ENCODE measurements around the gene TRPM2. TPM values are rescaled to one million over a fixed set of nuclear protein-coding genes. Genes with fewer than 3 reads are reported as not detected.
"Not testable (repeated sequence)": the region's sequence is repeated elsewhere in the genome, so short reads cannot be mapped to it uniquely, and the experiment has no call there.

TRPM2 gene
- total RNA-seq, 2 experiments from 2014 or later, result 1.9 to 2.9 TPM

- H3K27me3 ChIP-seq (ENCODE audit: control insufficient read depth in 1 of 2, insufficient read depth in 2 of 2, low read length in 2 of 2); H3K4me3 ChIP-seq (ENCODE audit: low read length); POLR2A ChIA-PET; H3K27ac ChIP-seq (ENCODE audit: low read depth in 1 of 2, low read length in 2 of 2); H3K9me3 ChIP-seq (ENCODE audit: control insufficient read depth in 1 of 2, insufficient read depth in 1 of 2, low read length in 2 of 2); H3K36me3 Mint-ChIP-seq (ENCODE audit: low read depth); H3K27ac Mint-ChIP-seq; H3K36me3 ChIP-seq (ENCODE audit: insufficient read depth, low read length); ATAC-seq (ENCODE audit: poor library complexity); H3K4me1 ChIP-seq (ENCODE audit: insufficient read depth, low read length); H3K4me1 Mint-ChIP-seq (ENCODE audit: low read depth); H3K4me3 Mint-ChIP-seq; H3K9me3 Mint-ChIP-seq; CTCF ChIA-PET; H3K27me3 Mint-ChIP-seq: not testable (repeated sequence)
- peak; percentile 76 for TF ChIP-seq CTCF (IDR thresholded peaks at IDR 0.05)
- peak in 12 of 14 experiments; percentile 17 to 58 (median 37) for DNase-seq
- intact Hi-C loops (cut with DNase I, micrococcal nuclease), result loop anchor here in 1 of 2 experiments (5.0 kb wide), 1 partner anchor 667 kb away; no protein-coding TSS in a partner anchor
Observed at GRCh38 chr21:44479556-44480199, 126.3 kb downstream of the TRPM2 start.

GRCh38 chr21:44480200-44481053, 127.0 kb downstream of the TRPM2 start:
- Mint-ChIP-seq H3K27me3 (no peaks in the 10 kb centered on the region), H3K4me3 (no peak overlapping the region), H3K4me1 (ENCODE audit: low read depth) (peaks cover 5% of the 10 kb centered on the region), H3K9me3 (no peaks in the 10 kb centered on the region), H3K27ac (no peak overlapping the region), H3K36me3 (ENCODE audit: low read depth) (no peaks in the 10 kb centered on the region)
- Histone ChIP-seq H3K4me3 (ENCODE audit: low read length) (no peak overlapping the region), H3K4me1 (ENCODE audit: insufficient read depth, low read length) (peaks cover 4% of the 10 kb centered on the region), H3K27me3 (ENCODE audit: control insufficient read depth in 1 of 2, insufficient read depth in 2 of 2, low read length in 2 of 2) (no peaks in the 10 kb centered on the region), H3K27ac (ENCODE audit: low read depth in 1 of 2, low read length in 2 of 2) (no peak overlapping the region), H3K9me3 (ENCODE audit: control insufficient read depth in 1 of 2, insufficient read depth in 1 of 2, low read length in 2 of 2) (no peaks in the 10 kb centered on the region), H3K36me3 (ENCODE audit: insufficient read depth, low read length) (no peaks in the 10 kb centered on the region)
- POLR2A ChIA-PET, result no interaction called here
- no peak for TF ChIP-seq CTCF (IDR thresholded peaks at IDR 0.05)
- CTCF ChIA-PET, result interaction anchor here (1.2 kb wide), 1 partner anchor 10 kb away, joined by 3 read pairs; no protein-coding TSS in a partner anchor
- DNase-seq (no peak), ATAC-seq (ENCODE audit: poor library complexity) (no peak)
- intact Hi-C loops (cut with DNase I, micrococcal nuclease), result loop anchor here in 1 of 2 experiments (5.0 kb wide), 1 partner anchor 668 kb away; no protein-coding TSS in a partner anchor

DNA sequence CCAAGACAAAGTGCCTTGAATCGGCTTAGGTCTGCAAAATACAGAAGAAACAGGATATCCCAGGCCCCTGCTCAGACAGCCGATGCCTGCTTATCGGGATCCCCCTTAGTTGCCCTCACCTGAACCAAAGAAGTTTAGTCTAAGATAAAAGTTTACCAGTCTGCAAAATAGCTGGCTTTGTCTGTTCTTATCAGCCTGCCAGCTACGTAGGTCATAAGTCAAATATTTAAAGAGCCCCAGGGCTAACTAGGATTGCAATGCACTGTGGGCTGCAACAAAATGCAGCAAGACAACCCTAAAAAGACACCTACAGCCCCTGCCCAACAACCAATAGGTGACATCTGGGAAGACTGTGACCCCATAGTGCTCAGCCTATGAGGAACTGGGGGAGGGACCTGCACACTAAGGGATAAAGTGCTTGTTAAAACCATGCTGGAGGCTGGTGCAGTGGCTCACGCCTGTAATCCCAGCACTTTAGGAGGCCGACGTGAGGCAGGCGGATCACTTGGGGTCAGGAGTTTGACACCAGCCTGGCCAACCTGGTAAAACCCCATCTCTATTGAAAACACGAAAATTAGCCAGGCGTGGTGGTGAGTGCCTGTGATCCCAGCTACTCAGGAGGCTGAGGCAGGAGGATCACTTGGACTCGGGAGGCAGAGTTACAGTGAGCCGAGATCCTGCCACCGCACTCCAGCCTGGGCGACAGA, 129.3 kb downstream of the TRPM2 start:
- ChIA-PET CTCF (no interaction called here), POLR2A (no interaction called here)
- Histone ChIP-seq H3K36me3 (ENCODE audit: insufficient read depth, low read length) (no peaks in the 10 kb centered on the region), H3K4me1 (ENCODE audit: insufficient read depth, low read length) (peaks cover 14% of the 10 kb centered on the region), H3K27ac (ENCODE audit: low read depth in 1 of 2, low read length in 2 of 2) (no peak overlapping the region), H3K27me3 (ENCODE audit: control insufficient read depth in 1 of 2, insufficient read depth in 2 of 2, low read length in 2 of 2) (no peaks in the 10 kb centered on the region), H3K9me3 (ENCODE audit: control insufficient read depth in 1 of 2, insufficient read depth in 1 of 2, low read length in 2 of 2) (peaks cover 0 to 3% of the 10 kb centered on the region in 2 experiments), H3K4me3 (ENCODE audit: low read length) (no peak overlapping the region)
- ATAC-seq (ENCODE audit: poor library complexity) (no peak), DNase-seq (no peak)
- no peak overlapping the region for H3K27ac Mint-ChIP-seq
- H3K27me3 Mint-ChIP-seq, result no peaks in the 10 kb centered on the region
- H3K4me3 Mint-ChIP-seq, result no peak overlapping the region
- H3K4me1 Mint-ChIP-seq (ENCODE audit: low read depth), result peaks cover 10% of the 10 kb centered on the region
- H3K36me3 Mint-ChIP-seq (ENCODE audit: low read depth), result no peaks in the 10 kb centered on the region
- no peak for TF ChIP-seq CTCF (IDR thresholded peaks at IDR 0.05)
- no peaks in the 10 kb centered on the region for H3K9me3 Mint-ChIP-seq
- intact Hi-C loops (cut with DNase I, micrococcal nuclease), result loop anchor here in 1 of 2 experiments (5.0 kb wide), 1 partner anchor 670 kb away; no protein-coding TSS in a partner anchor
